K562 (cell line): Measurements from ENCODE around the gene FASTKD1. TPM values are rescaled to one million over a fixed set of nuclear protein-coding genes. Genes with fewer than 3 reads are reported as not detected.
A peak's percentile ranks its signal among the peaks of the same experiment; 100 is the strongest.

ENCODE experiments used
- CHAMP1 ChIP-seq: fragments of 450-650 bp; IDR thresholded peaks from 2 replicates; pipeline ENCODE4 v1.6.1; 2016; ENCODE audit warnings: mild to moderate bottlenecking
- CREB3 ChIP-seq: fragments of 450-650 bp; conservative IDR thresholded peaks from 2 replicates; pipeline ENCODE4 v1.6.1; 2016; ENCODE audit warnings: missing genetic modification characterization, low read depth, mild to moderate bottlenecking, missing compliant biosample characterization, moderate library complexity
- ELF2 ChIP-seq: fragments of 250-450 bp; sonication (Bioruptor Pico); IDR thresholded peaks from 2 replicates; pipeline ENCODE4 v1.5.0; 2021; ENCODE audit warnings: mild to moderate bottlenecking
- ETV1 ChIP-seq: fragments of 450-650 bp; conservative IDR thresholded peaks from 2 replicates; pipeline ENCODE4 v1.6.1; 2016; ENCODE audit warnings: missing genetic modification characterization, control low read depth, low read depth, missing compliant biosample characterization
- EZH2 ChIP-seq: IDR thresholded peaks from 2 replicates; pipeline ENCODE4 v1.6.1; 2012; ENCODE audit warnings: low read depth, mild to moderate bottlenecking, inconsistent platforms, low read length, borderline replicate concordance
- HMG20B ChIP-seq: fragments of 250-450 bp; sonication (Bioruptor Pico); IDR thresholded peaks from 2 replicates; pipeline ENCODE4 v1.5.0; 2021; ENCODE audit warnings: mild to moderate bottlenecking
- HNRNPH1 ChIP-seq: fragments of 200-400 bp; formaldehyde crosslinking; optimal IDR thresholded peaks from 2 replicates; pipeline ENCODE3; 2017; ENCODE audit warnings: low read depth, mild to moderate bottlenecking, low read length, moderate library complexity
- NCOR1 ChIP-seq: fragments of 450-650 bp; IDR thresholded peaks from 2 replicates; pipeline ENCODE4 v1.6.1; 2016; ENCODE audit warnings: mild to moderate bottlenecking, moderate library complexity
- NR2F6 ChIP-seq: fragments of 450-650 bp; formaldehyde crosslinking; IDR thresholded peaks from 2 replicates; pipeline ENCODE4 v1.4.0; 2020; ENCODE audit warnings: mild to moderate bottlenecking
- POU5F1 ChIP-seq: fragments of 150-350 bp; IDR thresholded peaks from 2 replicates; pipeline ENCODE4 v1.6.1; 2014; ENCODE audit warnings: borderline replicate concordance, low read length, low read depth, mild to moderate bottlenecking; ENCODE audit not compliant: partially characterized antibody
- SETDB1 ChIP-seq: IDR thresholded peaks from one replicate; pipeline ENCODE4 v1.6.1; 2012; ENCODE audit warnings: low read length, control low read depth, inconsistent platforms
- THRB ChIP-seq: fragments of 450-650 bp; formaldehyde crosslinking; conservative IDR thresholded peaks from 2 replicates; pipeline ENCODE4 v1.4.0; 2022; ENCODE audit warnings: mild to moderate bottlenecking, missing genetic modification characterization
- ZFX ChIP-seq: sonication (generic); formaldehyde crosslinking; IDR thresholded peaks from 2 replicates; pipeline ENCODE4 v1.8.0; 2022; ENCODE audit warnings: mild to moderate bottlenecking, missing genetic modification reagents, moderate library complexity
- ZNF280B ChIP-seq: fragments of 250-450 bp; sonication (Bioruptor Pico); IDR thresholded peaks from 2 replicates; pipeline ENCODE4 v1.5.1; 2021; ENCODE audit warnings: mild to moderate bottlenecking
- ZNF282 ChIP-seq: sonication (generic); formaldehyde crosslinking; IDR thresholded peaks from 2 replicates; pipeline ENCODE4 v1.8.1; 2023; ENCODE audit warnings: missing genetic modification reagents
- ZNF766 ChIP-seq: fragments of 200-800 bp; sonication (Bioruptor generic); conservative IDR thresholded peaks from 2 replicates; pipeline ENCODE4 v1.6.1; 2016; ENCODE audit warnings: missing genetic modification characterization, missing compliant biosample characterization
- polyA plus RNA-seq, 8 experiments: library from polyadenylated mRNA; depleted of rRNA in 4 of 8; stranded (reverse) in 5 of 8; unstranded in 3 of 8; fragments of >200 nt; fragmentation: Nextera tagmentation in 2 of 8; fragmentation: Illumina TruSeq in 1 of 8; extraction: Ambion mirVana in 2 of 8; extraction: Trizol in 1 of 8; gene quantifications; 2 replicates each; pipeline versions ENCODE4 v1.2.1 to v1.2.3, GENCODE V29; 2011 to 2014; ENCODE audit warnings: inconsistent platforms in 1 of 8, missing spikeins in 1 of 8
- total RNA-seq, 7 experiments: library from RNA; depleted of rRNA in 6 of 7; stranded (reverse); fragments of >200 nt in 6 of 7; fragmentation: Illumina TruSeq in 2 of 7; extraction: Trizol in 2 of 7; gene quantifications; 2 replicates each; pipeline versions ENCODE4 v1.2.1 to v1.2.3, GENCODE V29; 2011 to 2021; ENCODE audit warnings: low replicate concordance in 1 of 7
- TF ChIP-seq, protein P1 (sequence below): fragments of 250-450 bp; sonication (Bioruptor Pico); IDR thresholded peaks from 2 replicates; pipeline ENCODE4 v1.6.1; 2021; ENCODE audit warnings: mild to moderate bottlenecking
- TF ChIP-seq, protein P2 (sequence below): fragments of 450-650 bp; formaldehyde crosslinking; IDR thresholded peaks from 2 replicates; pipeline ENCODE4 v1.4.0; 2020; ENCODE audit warnings: mild to moderate bottlenecking, moderate library complexity

Gene FASTKD1
- total and polyA plus RNA-seq, 9 of the 15 experiments (the other 6 are each of a cell fraction or from before 2014, with no cell fraction given), result 63.5 to 134 (median 119) TPM

- TF ChIP-seq HMG20B (CRISPR knock-in tag) (no peak), THRB (no peak), NCOR1 (no peak), EZH2 (no peak), ELF2 (CRISPR knock-in tag) (0 out of 2 replicates have a peak, but pooled peaks have one; percentile 20), ZNF282 (CRISPR knock-in tag) (no peak), NR2F6 (CRISPR knock-in tag) (no peak), CHAMP1 (0 out of 2 replicates have a peak, but pooled peaks have one; percentile 67), ETV1 (tag) (no peak), HNRNPH1 (no peak), POU5F1 (no peak), ZFX (CRISPR knock-in tag) (peak; percentile 45; the same call in 1 of the 2 replicates), CREB3 (tag) (no peak), ZNF766 (CRISPR knock-in tag) (no peak), SETDB1 (no peak), ZNF280B (CRISPR knock-in tag) (no peak)
- TF ChIP-seq, protein P1, sequence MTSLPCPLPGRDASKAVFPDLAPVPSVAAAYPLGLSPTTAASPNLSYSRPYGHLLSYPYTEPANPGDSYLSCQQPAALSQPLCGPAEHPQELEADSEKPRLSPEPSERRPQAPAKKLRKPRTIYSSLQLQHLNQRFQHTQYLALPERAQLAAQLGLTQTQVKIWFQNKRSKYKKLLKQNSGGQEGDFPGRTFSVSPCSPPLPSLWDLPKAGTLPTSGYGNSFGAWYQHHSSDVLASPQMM, result no peak
- TF ChIP-seq, protein P2, sequence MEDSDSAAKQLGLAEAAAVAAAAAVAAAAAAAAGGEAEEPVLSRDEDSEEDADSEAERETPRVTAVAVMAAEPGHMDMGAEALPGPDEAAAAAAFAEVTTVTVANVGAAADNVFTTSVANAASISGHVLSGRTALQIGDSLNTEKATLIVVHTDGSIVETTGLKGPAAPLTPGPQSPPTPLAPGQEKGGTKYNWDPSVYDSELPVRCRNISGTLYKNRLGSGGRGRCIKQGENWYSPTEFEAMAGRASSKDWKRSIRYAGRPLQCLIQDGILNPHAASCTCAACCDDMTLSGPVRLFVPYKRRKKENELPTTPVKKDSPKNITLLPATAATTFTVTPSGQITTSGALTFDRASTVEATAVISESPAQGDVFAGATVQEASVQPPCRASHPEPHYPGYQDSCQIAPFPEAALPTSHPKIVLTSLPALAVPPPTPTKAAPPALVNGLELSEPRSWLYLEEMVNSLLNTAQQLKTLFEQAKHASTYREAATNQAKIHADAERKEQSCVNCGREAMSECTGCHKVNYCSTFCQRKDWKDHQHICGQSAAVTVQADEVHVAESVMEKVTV (CRISPR knock-in tag), result peak; percentile 59
Observed at GRCh38 chr2:169528271-169528701, 45.4 kb downstream of the FASTKD1 start (continued).
